Activated CD8-positive, alpha-beta memory T cell treated with anti-CD3 and anti-CD28 coated beads, Interleukin-2, amount 50 U/mL, for 48 hours (primary cell): ENCODE measurements around the gene SP110.
"Not testable (repeated sequence)": the region's sequence is repeated elsewhere in the genome, so short reads cannot be mapped to it uniquely, and the experiment has no call there.

Experiments used
- DNase-seq: peaks from one replicate; pipeline ENCODE4 v3.0.0-alpha.2; 2020

Gene SP110

GRCh38 chr2:230119827-230120226 lies 100.0 kb downstream of the SP110 start:
- not testable (repeated sequence) for DNase-seq
